Measurements from ENCODE around the gene SYS1.

SYS1 gene

GRCh38 chr20:45408646-45409213 lies 45.8 kb downstream of the SYS1 start:
- no peak for ATAC-seq

GRCh38 chr20:45409521-45410272 lies 46.7 kb downstream of the SYS1 start:
- TF ChIP-seq ZNF565 (CRISPR knock-in tag; conservative IDR thresholded peaks at IDR 0.05; ENCODE audit: low read depth) (no peak), ZC3H10 (CRISPR knock-in tag; IDR thresholded peaks at IDR 0.05) (no peak)
- no peak for ATAC-seq

More at GRCh38 chr20:45408646-45409213, 45.8 kb downstream of the SYS1 start:
- TF ChIP-seq RARB (CRISPR knock-in tag; IDR thresholded peaks at IDR 0.05), result no peak
- no peak for TF ChIP-seq ESRRG (CRISPR knock-in tag; IDR thresholded peaks at IDR 0.05)
- no peak for TF ChIP-seq ZFP3 (CRISPR knock-in tag; IDR thresholded peaks at IDR 0.05)
- no peak for TF ChIP-seq BACH2 (CRISPR knock-in tag; IDR thresholded peaks at IDR 0.05; ENCODE audit: borderline replicate concordance)
- no peak for TF ChIP-seq PPARA (CRISPR knock-in tag; IDR thresholded peaks at IDR 0.05; ENCODE audit: borderline replicate concordance)
- TF ChIP-seq OSR1 (CRISPR knock-in tag; IDR thresholded peaks at IDR 0.05), result no peak
- TF ChIP-seq CREB5 (CRISPR knock-in tag; IDR thresholded peaks at IDR 0.05; ENCODE audit: low read depth), result no peak
- TF ChIP-seq PATZ1 (CRISPR knock-in tag; IDR thresholded peaks at IDR 0.05; ENCODE audit: borderline replicate concordance), result no peak
- no peak for TF ChIP-seq ARNTL (CRISPR knock-in tag; IDR thresholded peaks at IDR 0.05; ENCODE audit: borderline replicate concordance, low read depth)
- no peak for TF ChIP-seq POU6F1 (CRISPR knock-in tag; IDR thresholded peaks at IDR 0.05; ENCODE audit: borderline replicate concordance, low read depth)
- TF ChIP-seq GLIS3 (CRISPR knock-in tag; IDR thresholded peaks at IDR 0.05), result no peak
- TF ChIP-seq CSRNP3 (CRISPR knock-in tag; IDR thresholded peaks at IDR 0.05), result no peak

- no peak for TF ChIP-seq CREB5 (CRISPR knock-in tag; IDR thresholded peaks at IDR 0.05; ENCODE audit: low read depth)
- no peak for TF ChIP-seq CSDC2 (CRISPR knock-in tag; IDR thresholded peaks at IDR 0.05)
- no peak for TF ChIP-seq PATZ1 (CRISPR knock-in tag; IDR thresholded peaks at IDR 0.05; ENCODE audit: borderline replicate concordance)
- TF ChIP-seq PPARA (CRISPR knock-in tag; IDR thresholded peaks at IDR 0.05; ENCODE audit: borderline replicate concordance), result no peak
- TF ChIP-seq CSRNP3 (CRISPR knock-in tag; IDR thresholded peaks at IDR 0.05), result no peak
- no peak for TF ChIP-seq ZFP30 (CRISPR knock-in tag; IDR thresholded peaks at IDR 0.05)
- TF ChIP-seq RARB (CRISPR knock-in tag; IDR thresholded peaks at IDR 0.05), result no peak
- no peak for TF ChIP-seq ARNTL (CRISPR knock-in tag; IDR thresholded peaks at IDR 0.05; ENCODE audit: borderline replicate concordance, low read depth)
- no peak for TF ChIP-seq TOX (CRISPR knock-in tag; IDR thresholded peaks at IDR 0.05; ENCODE audit: borderline replicate concordance)
- TF ChIP-seq ZC3H10 (CRISPR knock-in tag; IDR thresholded peaks at IDR 0.05), result no peak
- TF ChIP-seq TCF4 (CRISPR knock-in tag; IDR thresholded peaks at IDR 0.05; ENCODE audit: borderline replicate concordance), result no peak
- TF ChIP-seq OSR1 (CRISPR knock-in tag; IDR thresholded peaks at IDR 0.05), result no peak
- ATAC-seq, result no peak
These were observed 47.9 kb downstream of the SYS1 start for GRCh38 chr20:45410887-45411286.

Measured in SK-N-SH treated with all-trans-retinoic acid at 6 μM for 48 hours (cell line).